Muscle layer of duodenum (tissue), 2 donors: ENCODE data around the gene SNAPC3.
A peak's percentile ranks its signal among the peaks of the same experiment; 100 is the strongest.

Source experiments
- H3K27ac ChIP-seq: one replicate; pipeline ENCODE4 v1.7.0; 2013; ENCODE audit warnings: mild to moderate bottlenecking, low read length
- H3K27me3 ChIP-seq: one replicate; pipeline ENCODE4 v1.7.0; 2013; ENCODE audit warnings: low read depth, mild to moderate bottlenecking, control low read depth, low read length
- H3K36me3 ChIP-seq, 2 donors: one replicate each; pipeline ENCODE4 v1.7.0; 2013; ENCODE audit warnings: low read length in 2 of 2, control low read depth in 1 of 2, mild to moderate bottlenecking in 1 of 2; ENCODE audit not compliant: insufficient read depth in 2 of 2, control insufficient read depth in 1 of 2
- H3K4me1 ChIP-seq, 2 donors: one replicate each; pipeline ENCODE4 v1.7.0; 2013; ENCODE audit warnings: low read length in 2 of 2, mild to moderate bottlenecking in 2 of 2, control low read depth in 1 of 2, moderate library complexity in 1 of 2; ENCODE audit not compliant: insufficient read depth in 2 of 2, control insufficient read depth in 1 of 2
- H3K4me3 ChIP-seq, 2 donors: one replicate each; pipeline ENCODE4 v1.7.0; 2013; ENCODE audit warnings: low read length in 2 of 2, low read depth in 1 of 2, mild to moderate bottlenecking in 1 of 2
- H3K9me3 ChIP-seq, 2 donors: one replicate each; pipeline ENCODE4 v1.7.0; 2013; ENCODE audit warnings: low read length in 2 of 2, control low read depth in 1 of 2, mild to moderate bottlenecking in 1 of 2; ENCODE audit not compliant: control insufficient read depth in 1 of 2
- donor health status: healthy.

The SNAPC3 gene

GRCh38 chr9:15390201-15390600, 32.5 kb upstream of the SNAPC3 start:
- H3K4me3 ChIP-seq, result no peak overlapping the region
- no peaks in the 10 kb centered on the region for H3K9me3 ChIP-seq
- H3K27me3 ChIP-seq, result no peaks in the 10 kb centered on the region
- no peaks in the 10 kb centered on the region for H3K4me1 ChIP-seq
- no peaks in the 10 kb centered on the region for H3K36me3 ChIP-seq
- no peak overlapping the region for H3K27ac ChIP-seq

- Histone ChIP-seq H3K36me3 (no peaks in the 10 kb centered on the region), H3K27me3 (no peaks in the 10 kb centered on the region), H3K27ac (no peak overlapping the region), H3K4me3 (no peak overlapping the region), H3K4me1 (no peaks in the 10 kb centered on the region), H3K9me3 (no peaks in the 10 kb centered on the region)
Measured at GRCh38 chr9:15392363-15392762, 30.3 kb upstream of the SNAPC3 start.

- Histone ChIP-seq H3K27me3 (no peaks in the 10 kb centered on the region), H3K27ac (no peak overlapping the region), H3K4me3 (no peak overlapping the region), H3K9me3 (no peaks in the 10 kb centered on the region), H3K36me3 (no peaks in the 10 kb centered on the region), H3K4me1 (no peaks in the 10 kb centered on the region)
Measured at GRCh38 chr9:15400281-15400941, 22.3 kb upstream of the SNAPC3 start.

- H3K27me3 ChIP-seq, result no peaks in the 10 kb centered on the region
- no peak overlapping the region for H3K4me3 ChIP-seq
- no peak overlapping the region for H3K27ac ChIP-seq
- H3K9me3 ChIP-seq, result no peaks in the 10 kb centered on the region
- no peaks in the 10 kb centered on the region for H3K4me1 ChIP-seq
- H3K36me3 ChIP-seq, result no peaks in the 10 kb centered on the region
Measured at GRCh38 chr9:15401266-15401665, 21.4 kb upstream of the SNAPC3 start.

- Histone ChIP-seq H3K27ac (no peak overlapping the region), H3K4me1 (no peaks in the 10 kb centered on the region), H3K9me3 (no peaks in the 10 kb centered on the region), H3K4me3 (no peak overlapping the region), H3K27me3 (no peaks in the 10 kb centered on the region), H3K36me3 (no peaks in the 10 kb centered on the region)
Measured at GRCh38 chr9:15403155-15403554, 19.5 kb upstream of the SNAPC3 start.

- no peaks in the 10 kb centered on the region for H3K9me3 ChIP-seq
- H3K36me3 ChIP-seq, result no peaks in the 10 kb centered on the region
- H3K27ac ChIP-seq, result no peak overlapping the region
- no peaks in the 10 kb centered on the region for H3K4me1 ChIP-seq
- H3K27me3 ChIP-seq, result no peaks in the 10 kb centered on the region
- H3K4me3 ChIP-seq, result no peak overlapping the region
Measured at GRCh38 chr9:15404171-15404570, 18.5 kb upstream of the SNAPC3 start.

GRCh38 chr9:15416880-15417279, 5.8 kb upstream of the SNAPC3 start:
- no peaks in the 10 kb centered on the region for H3K9me3 ChIP-seq
- H3K27me3 ChIP-seq, result no peaks in the 10 kb centered on the region
- H3K36me3 ChIP-seq, result no peaks in the 10 kb centered on the region
- H3K4me1 ChIP-seq, result no peaks in the 10 kb centered on the region
- no peak overlapping the region for H3K4me3 ChIP-seq
- no peak overlapping the region for H3K27ac ChIP-seq

- Histone ChIP-seq H3K27ac (no peak overlapping the region), H3K27me3 (no peaks in the 10 kb centered on the region), H3K4me1 (no peaks in the 10 kb centered on the region), H3K4me3 (no peak overlapping the region), H3K36me3 (no peaks in the 10 kb centered on the region), H3K9me3 (no peaks in the 10 kb centered on the region)
Measured at GRCh38 chr9:15417626-15418025, 5.0 kb upstream of the SNAPC3 start.

GRCh38 chr9:15420796-15421195, 1.9 kb upstream of the SNAPC3 start:
- Histone ChIP-seq H3K9me3 (no peaks in the 10 kb centered on the region), H3K4me3 (no peak overlapping the region), H3K4me1 (peaks cover 0 to 15% of the 10 kb centered on the region in 2 donors), H3K27me3 (no peaks in the 10 kb centered on the region), H3K36me3 (peaks cover 5 to 10% of the 10 kb centered on the region in 2 donors), H3K27ac (no peak overlapping the region)

GRCh38 chr9:15421532-15421931, 1.1 kb upstream of the SNAPC3 start:
- Histone ChIP-seq H3K27me3 (no peaks in the 10 kb centered on the region), H3K27ac (peak overlapping the region; percentile 96), H3K9me3 (no peaks in the 10 kb centered on the region), H3K4me1 (peaks cover 0 to 21% of the 10 kb centered on the region in 2 donors), H3K4me3 (peak overlapping the region in 1 of 2 donors; percentile 90), H3K36me3 (peaks cover 11 to 15% of the 10 kb centered on the region in 2 donors)

GRCh38 chr9:15421990-15422371, 695 bp upstream of the SNAPC3 start:
- Histone ChIP-seq H3K4me1 (peaks cover 0 to 21% of the 10 kb centered on the region in 2 donors), H3K4me3 (peak overlapping the region; percentile 87 to 90), H3K27me3 (no peaks in the 10 kb centered on the region), H3K36me3 (peaks cover 11 to 15% of the 10 kb centered on the region in 2 donors), H3K9me3 (no peaks in the 10 kb centered on the region), H3K27ac (peak overlapping the region; percentile 96)
